ENCODE results near the gene PLCG2. TPM values are rescaled to one million over a fixed set of nuclear protein-coding genes. Genes with fewer than 3 reads are reported as not detected.

The PLCG2 gene
- total and polyA plus RNA-seq, 2 of the 8 experiments (the other 6 are each of a cell fraction or from before 2014, with no cell fraction given), result 6.1 to 6.9 TPM

- TF ChIP-seq JUND (IDR thresholded peaks at IDR 0.05; ENCODE audit: low read length) (no peak), SP2 (IDR thresholded peaks at IDR 0.05; ENCODE audit: low read length) (no peak), ASH2L (IDR thresholded peaks at IDR 0.05; ENCODE audit: low read length) (no peak)
Observed at GRCh38 chr16:81841722-81842121, 62.6 kb downstream of the PLCG2 start (continued).
